GM19463 (cell line): ENCODE measurements around the gene FCRL6.
A peak's percentile ranks its signal among the peaks of the same experiment; 100 is the strongest.

Experiments
- ATAC-seq: cut with Tn5 transposase; IDR thresholded peaks from one replicate; pipeline ENCODE4 v1.9.1; 2021; ENCODE audit warnings: mild to moderate bottlenecking, moderate library complexity; ENCODE audit not compliant: unreplicated experiment

The FCRL6 gene, protein sequence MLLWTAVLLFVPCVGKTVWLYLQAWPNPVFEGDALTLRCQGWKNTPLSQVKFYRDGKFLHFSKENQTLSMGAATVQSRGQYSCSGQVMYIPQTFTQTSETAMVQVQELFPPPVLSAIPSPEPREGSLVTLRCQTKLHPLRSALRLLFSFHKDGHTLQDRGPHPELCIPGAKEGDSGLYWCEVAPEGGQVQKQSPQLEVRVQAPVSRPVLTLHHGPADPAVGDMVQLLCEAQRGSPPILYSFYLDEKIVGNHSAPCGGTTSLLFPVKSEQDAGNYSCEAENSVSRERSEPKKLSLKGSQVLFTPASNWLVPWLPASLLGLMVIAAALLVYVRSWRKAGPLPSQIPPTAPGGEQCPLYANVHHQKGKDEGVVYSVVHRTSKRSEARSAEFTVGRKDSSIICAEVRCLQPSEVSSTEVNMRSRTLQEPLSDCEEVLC

DNA sequence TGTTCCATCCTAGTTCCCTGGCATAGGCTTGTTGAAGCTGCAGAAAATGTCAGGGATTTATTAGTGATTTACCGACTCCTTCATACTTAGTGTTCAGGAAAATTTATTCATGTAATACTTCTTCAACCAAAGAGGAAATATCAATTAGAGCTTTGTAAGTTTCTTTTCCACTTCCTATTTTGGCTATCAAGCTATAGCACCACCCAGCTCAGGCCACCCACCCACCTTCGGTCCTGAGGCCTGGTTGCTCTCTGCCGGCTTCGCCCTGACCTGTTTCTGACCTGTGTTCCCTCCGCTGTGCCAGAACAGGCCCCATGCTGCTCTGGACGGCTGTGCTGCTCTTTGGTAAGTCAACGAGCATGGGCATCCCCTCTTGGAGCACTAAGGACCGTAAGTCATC is at the start of gene FCRL6:
TSS of gene FCRL6 (plus strand) at position 250 of the 400 bp plus-strand sequence. CDS start at position 315, 65 bp downstream.
- no peak for ATAC-seq

DNA sequence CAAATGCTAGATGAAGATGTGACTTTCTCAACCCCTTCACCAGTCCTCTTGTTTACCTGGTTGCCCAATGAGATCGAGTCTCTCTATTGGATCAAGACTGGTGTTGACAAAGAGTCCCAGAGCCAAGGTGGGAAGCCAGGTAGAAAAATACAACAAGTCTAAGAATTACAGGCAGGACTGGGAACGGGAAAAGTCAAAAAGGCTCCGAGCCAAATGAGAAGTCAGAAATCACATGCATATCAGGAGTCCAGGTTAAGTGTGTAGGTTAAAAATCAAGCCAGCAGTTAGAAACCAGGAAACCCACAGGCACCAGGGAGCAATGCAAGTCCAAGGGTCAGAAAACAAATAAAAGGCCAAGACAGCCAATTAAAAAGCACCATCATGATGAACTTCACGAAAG is 48.8 kb upstream of the FCRL6 start:
- ATAC-seq, result no peak

DNA sequence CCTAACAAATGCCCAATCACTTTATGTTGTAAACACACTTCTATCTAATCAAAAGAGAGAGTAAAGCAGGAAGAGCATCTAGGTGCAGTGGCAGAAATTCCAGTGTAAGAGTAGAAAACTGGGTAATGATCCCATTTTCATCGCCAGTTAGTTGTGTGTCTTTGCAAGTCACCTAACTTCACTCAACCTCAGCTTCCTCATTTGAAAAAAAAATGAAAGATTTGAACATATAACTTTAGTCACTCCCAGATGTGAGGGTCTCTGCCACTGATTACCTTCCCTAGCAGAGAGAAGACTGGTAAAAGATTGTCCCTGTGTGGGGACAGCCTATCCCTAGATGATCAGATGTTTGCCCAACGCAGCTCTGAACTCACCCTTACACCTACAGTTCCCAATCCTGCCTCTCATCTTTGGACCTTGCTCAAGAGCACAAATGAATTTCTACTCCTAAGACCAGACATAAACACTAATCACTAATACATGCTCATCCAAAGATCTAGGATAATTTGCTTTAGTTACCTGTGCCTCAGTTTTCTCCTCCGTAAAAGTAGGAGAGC is 46.6 kb upstream of the FCRL6 start:
- no peak for ATAC-seq

DNA sequence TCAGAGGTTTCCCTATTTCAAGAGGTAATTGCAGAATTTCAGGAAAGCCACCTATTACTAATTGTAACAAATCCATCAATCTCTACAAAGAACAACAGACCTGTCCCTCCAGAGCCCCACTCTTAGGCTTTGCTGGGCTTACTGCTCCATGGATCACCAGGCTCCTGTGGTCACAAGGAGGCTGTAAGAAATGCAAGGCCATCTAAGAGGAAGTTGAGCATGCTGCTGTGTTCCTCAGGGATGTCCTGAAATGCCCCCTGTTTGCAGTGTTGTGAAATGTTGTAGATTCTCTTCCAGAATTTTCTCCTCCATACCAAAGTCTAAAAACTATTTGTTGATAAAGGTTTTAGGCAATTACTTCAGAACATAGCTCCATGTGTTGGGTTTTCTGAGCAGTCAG is 45.8 kb upstream of the FCRL6 start:
- no peak for ATAC-seq

DNA sequence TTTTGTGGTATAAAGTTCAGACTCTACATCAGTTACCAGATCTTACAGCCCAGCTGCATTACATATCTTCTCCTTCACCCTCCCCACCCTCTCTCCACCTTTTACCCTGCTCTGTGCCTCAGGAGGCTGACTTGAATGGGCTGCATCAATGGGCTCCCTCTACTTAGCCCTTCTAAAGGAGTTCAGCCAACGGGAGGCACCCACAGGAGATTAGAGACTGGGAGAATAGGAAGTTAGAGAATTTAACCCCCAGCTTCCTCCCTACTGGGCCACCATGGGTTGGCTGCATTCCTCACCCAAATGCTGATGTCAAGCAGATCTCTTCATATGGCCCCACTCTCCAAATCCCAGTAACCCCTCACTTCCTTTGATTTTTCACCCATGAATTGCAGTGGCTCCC is 38.5 kb upstream of the FCRL6 start:
- no peak for ATAC-seq

DNA sequence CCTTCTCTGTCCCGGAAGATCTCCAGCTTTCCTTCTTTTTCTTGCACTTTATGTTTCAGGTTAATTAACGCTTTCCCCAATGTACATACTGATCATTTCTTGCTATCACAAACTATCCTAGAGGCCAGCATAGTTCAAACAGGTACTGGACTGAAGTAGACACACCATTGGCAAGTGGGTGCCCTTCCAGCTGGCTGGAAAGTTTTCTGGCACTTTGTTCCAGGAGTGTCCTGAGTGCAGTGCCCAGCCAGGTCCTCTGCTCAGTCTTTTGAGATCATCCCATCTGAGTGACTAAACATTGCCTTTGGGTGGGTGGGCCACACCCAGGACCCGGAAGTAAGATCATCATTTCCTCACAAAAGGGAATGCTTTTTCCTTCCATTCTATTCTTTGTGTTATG is 36.4 kb upstream of the FCRL6 start:
- ATAC-seq, result no peak

DNA sequence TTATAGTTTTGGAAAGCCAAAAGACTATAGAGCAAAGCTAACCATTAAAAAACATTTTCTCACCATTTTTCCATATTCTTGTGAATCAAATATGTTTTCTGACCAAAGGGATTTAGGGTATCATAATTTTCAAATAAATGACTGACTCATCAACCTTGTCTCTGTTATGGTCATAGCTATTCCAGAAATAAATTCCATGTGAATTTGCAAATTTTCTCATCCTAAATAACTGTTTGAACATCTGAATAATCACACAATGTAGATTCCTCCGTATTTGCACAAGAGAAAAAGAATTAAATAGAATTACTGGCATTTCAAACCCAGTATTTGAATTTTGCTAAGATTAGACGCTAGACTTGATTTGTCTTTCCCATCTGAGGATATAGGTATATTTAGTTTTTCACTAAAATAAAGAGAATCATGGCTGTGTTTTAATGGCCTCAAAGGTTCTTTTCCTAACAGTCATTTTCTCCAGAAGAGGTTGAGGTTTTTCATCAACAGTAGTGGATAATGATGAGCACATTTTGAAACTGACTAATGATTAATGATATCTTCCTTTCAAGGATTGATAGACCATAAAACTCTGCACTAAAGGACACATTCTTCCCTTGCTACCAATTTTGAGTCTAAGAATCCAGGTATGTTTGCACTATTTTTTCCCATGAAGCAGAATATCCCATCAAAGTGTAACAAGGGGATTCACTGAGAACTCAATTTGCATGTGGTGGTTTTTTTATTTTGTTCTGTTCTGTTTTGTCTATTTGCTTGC is 30.8 kb upstream of the FCRL6 start:
- no peak for ATAC-seq

DNA sequence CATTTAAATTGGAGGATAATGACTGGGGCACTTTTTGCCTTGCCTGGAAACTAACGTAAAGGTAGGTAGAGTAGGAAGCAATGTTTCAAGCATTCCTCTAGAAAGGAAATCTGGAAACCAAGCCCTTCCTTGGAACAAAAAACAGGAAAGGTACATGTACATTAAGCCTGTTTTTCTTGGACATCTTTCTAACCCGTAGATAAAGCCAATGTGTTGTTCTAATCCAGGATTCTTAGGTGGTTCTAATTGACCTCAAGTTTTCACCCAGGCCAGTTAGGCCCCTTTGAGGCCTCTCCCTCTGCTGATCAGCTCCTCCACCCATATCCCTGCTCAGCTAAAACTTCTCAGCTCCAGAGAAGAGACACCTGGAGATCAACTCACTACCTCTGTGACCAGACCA is 27.7 kb upstream of the FCRL6 start:
- no peak for ATAC-seq

DNA sequence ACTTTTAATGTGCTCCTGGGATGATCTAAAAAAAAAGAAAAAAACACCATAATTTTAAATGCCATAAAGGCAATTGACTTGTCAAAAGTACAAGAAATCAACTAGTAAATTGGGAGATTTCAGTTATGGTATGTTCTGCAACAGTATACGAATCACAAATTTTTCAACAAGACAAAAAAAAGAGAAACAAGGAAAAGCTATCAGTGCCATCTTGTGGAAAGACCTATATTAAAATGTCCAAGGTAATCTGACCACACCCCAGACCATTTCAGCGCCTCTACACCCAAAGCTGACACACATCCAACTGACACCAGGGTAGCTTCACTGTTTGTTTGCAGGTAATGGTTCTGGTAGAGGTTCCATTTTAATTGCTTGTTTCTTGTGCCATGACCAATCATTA is 26.4 kb upstream of the FCRL6 start:
- no peak for ATAC-seq

DNA sequence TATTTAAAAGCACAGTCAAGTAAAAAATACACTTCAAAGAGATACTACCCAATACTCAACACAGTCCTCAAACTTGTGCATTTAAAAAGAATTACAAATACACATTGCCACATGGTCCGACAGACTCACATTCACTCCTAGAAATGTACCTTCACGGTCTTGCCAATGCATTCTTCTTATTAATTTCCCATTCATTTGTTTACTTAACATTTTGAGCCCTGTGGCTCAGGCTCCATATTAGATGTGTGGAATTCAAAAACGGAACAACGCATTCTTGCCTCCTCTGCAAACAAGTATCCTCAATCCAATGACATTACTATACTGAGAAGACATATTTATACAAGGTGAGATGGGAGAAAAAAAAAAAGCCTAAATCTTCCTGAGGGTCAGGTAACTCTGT is 23.9 kb upstream of the FCRL6 start:
- no peak for ATAC-seq

DNA sequence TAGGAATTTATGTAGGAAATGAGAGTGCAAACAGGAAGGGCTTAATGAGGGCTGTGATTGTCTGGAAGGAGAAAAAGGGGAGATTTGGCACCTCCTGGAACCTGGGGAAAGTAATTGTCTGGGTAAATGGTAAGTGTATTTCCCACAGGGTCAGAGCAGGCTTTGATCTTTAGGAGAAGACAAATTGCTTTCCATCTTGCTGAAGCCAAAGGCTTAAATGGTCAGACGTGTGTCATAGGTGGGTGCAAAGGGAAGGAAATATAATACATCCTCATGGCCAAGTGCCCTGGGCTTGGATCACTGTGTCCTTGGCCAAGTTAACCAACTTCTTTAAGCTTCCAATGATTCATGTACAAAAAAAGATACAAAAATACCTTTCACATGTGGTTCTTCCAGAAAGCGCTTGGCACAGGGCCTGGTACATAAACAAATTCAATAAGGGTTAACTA is 22.7 kb upstream of the FCRL6 start:
- ATAC-seq, result no peak

DNA sequence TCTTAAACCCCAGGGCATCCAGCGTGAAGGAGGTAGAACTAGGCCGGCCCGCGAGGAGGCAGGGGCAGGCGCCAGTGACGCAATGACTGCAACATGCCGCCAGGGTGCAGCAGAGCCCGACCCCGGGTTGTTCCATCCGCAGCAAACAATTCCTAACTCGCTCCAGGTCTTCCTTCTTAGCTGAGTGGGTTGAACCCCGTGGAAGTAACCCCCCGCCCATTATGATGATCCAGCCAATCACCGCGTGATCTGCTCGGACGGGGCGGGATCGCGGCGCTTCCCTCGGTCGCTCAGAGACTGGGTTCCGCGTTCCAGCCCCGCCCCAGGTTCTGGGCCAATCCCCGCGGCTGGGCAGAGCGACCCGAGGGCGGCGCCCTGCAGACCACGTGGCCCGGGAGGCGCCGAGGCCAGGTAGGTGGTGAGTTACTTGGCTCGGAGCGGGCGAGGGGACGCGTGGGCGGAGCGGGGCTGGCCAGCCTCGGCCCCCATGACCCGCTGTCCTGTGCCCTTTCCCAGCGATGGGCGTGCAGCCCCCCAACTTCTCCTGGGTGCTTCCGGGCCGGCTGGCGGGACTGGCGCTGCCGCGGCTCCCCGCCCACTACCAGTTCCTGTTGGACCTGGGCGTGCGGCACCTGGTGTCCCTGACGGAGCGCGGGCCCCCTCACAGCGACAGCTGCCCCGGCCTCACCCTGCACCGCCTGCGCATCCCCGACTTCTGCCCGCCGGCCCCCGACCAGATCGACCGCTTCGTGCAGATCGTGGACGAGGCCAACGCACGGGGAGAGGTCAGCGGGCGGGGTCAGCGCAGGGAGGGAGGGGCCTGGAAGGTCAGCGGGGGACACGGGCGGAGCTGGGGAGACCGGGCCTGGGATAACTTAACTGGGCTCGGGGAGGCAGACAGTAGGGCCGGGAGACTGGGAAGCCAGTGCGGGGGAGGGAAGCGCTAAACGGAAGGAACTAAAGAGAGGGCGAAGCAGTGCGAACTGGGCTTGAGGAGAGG is 21.3 kb upstream of the FCRL6 start, which contains the start of gene DUSP23:
TSS of gene DUSP23 (plus strand) at position 380 of the 1,000 bp plus-strand sequence. CDS start at position 519, 139 bp downstream.
- ATAC-seq, result peak; percentile 99

DNA sequence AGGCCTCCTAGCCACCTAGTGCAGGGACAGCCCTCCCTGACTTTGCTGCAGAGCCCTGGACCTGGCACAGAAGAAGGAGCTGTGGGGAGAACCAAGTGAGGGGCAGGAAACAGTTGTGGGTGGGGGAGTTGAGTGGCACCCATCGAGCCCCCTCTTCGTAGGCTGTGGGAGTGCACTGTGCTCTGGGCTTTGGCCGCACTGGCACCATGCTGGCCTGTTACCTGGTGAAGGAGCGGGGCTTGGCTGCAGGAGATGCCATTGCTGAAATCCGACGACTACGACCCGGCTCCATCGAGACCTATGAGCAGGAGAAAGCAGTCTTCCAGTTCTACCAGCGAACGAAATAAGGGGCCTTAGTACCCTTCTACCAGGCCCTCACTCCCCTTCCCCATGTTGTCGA is 20.2 kb upstream of the FCRL6 start:
- no peak for ATAC-seq

DNA sequence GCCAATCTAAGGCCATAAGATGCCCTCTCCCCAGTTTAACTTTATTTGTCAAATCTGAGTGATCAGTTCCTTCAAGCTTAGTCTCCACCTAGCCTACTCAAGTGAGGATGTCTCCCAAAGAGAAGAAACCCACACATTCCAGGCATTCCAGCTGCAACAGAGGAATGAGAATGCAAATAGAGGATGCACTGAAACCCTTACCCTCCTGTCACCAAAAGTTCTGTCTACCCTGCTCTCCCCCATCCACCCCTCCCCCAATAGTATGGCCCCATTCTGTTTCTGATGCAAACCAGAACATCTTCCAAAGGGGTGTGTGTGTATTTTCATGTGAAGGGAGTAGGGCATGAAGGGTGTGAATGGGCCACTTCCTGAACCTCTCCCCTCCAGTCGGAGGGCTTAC is 18.4 kb upstream of the FCRL6 start:
- ATAC-seq, result no peak

DNA sequence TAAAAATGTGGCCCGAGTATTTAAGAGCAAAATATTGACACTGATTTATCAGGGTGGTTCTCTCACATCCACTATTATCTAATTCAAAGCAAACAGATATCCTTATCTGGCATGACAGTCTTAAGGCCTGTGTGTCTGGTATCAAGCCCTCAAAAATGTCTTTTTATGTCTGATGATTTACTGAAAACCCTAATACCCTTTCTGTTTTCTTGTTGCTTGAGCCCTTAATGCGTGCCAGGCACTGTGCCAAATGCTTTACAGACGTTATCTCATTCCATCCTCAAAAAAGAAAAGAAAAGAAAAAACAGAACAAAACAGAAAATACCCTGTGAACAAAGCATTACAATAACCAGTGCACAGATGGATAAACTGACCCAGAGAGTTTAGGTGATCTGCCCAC is 15.7 kb upstream of the FCRL6 start:
- no peak for ATAC-seq

DNA sequence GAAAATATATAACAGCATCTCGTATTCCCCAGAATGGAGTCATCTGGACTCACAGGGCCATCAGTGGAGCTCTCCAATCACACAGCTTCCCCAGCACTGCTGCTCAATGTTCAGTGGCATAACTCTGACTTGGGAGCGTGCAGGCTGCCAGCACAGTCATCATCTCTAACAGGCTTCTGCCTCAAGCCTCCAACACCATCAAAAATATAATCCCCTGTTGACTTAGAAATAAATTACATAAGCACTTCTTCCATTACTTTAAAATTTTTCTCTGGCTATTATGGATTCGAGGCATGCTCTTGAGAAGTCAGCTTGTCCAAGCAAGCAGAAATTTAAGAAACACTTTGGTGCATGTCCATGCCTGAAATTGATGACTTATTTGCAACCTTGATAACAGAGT is 15.2 kb upstream of the FCRL6 start:
- no peak for ATAC-seq

DNA sequence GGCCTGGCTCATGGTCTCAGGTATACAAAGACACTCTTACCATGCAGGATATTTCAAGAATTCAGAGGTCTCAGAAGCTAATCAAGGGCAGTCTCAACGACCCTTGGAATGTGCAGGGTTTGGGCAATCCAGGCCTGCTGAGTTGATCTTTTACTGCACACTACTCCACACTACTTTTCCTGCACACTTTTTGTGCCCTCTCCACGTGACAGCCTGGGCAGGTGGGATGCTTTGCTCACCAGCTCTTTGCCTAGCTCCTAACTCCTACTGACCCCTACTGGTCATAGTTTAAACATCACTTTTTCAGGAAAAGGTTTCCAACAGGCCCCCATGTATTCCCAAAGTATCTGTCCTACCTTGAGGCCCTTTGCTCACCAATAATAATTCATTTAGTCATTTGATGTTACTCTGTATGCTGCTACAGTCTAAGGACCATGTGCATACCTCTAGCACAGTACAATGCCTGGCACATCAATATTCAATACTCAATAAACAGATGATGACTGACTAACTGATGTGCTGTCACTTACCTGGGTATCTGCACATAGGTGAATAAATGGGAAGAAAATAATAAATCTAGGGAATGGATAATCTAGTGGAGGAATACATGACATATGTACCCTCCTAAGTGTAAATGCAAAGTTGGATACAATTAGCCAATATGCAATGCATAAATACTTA is 11.8 kb upstream of the FCRL6 start:
- no peak for ATAC-seq

DNA sequence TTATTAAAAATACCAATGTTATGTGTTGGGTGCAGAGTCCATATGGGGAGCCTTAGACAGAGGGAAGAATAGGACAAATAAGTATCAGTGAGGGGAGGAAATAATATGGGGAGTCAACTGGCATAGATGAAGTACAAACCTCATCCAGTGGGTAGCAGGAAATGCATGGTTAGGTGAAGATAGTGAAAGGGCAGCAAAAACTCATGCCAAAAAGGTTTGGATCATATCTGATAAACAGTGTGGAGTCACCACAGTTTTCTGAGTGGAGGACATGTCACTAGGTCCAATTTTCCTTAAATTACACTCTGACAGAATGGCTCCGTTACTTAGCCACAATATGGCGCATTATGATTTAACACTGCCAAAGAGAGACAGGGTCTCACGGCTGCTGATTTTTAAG is 11.1 kb upstream of the FCRL6 start:
- no peak for ATAC-seq

DNA sequence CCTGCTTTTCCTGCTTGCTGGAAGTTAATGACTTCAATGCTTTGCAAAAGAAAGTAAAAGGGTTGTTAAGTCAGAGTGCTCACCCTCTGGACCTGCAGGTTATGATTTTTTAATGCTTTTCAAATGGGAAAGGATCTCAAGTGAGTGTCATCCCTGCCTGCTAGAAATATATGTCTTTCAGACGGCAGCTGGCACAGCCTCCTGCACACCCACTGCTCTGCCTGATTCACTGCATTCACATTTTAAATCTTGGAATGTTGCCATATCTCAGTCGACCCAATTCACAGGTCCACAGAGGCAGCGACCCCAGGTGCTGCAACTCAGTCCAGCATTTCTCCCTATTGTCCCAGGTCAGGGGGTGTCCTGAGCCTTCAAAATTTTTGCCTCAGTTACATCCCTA is 10.7 kb upstream of the FCRL6 start:
- no peak for ATAC-seq

DNA sequence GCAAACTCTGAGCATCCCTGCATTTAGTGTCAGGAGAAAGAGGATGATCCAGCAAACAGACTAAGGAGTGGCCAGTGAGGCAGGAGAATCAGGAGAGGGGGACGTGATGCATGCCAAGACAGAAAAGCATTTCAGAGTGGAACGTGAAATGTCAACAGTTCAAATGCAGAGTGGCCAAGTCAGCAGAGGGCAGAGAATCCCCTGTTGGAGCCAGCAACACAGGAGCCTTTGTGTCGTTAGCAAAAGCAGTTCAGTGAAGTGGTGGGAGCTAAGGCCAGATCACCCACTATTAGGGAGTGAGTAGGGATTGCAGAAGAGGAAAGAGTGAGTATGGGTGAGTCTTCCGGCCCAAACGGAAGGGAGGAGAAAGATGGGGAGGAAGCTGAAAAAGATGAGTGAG is 6.6 kb upstream of the FCRL6 start:
- no peak for ATAC-seq
